Neural cell (in vitro differentiated cells): Measurements from ENCODE around the gene CIC.

ENCODE experiments used
- EP300 ChIP-seq: fragments of 450-650 bp; conservative IDR thresholded peaks from 2 replicates; pipeline ENCODE4 v1.6.1; 2014; ENCODE audit warnings: antibody characterized with exemption, mild to moderate bottlenecking, moderate library complexity; ENCODE audit not compliant: poor library complexity, severe bottlenecking
- TF ChIP-seq, protein P1 (sequence below): fragments of 450-650 bp; IDR thresholded peaks from 2 replicates; pipeline ENCODE4 v1.5.1; 2014; ENCODE audit warnings: antibody characterized with exemption, mild to moderate bottlenecking, moderate library complexity; ENCODE audit not compliant: poor library complexity, severe bottlenecking

DNA sequence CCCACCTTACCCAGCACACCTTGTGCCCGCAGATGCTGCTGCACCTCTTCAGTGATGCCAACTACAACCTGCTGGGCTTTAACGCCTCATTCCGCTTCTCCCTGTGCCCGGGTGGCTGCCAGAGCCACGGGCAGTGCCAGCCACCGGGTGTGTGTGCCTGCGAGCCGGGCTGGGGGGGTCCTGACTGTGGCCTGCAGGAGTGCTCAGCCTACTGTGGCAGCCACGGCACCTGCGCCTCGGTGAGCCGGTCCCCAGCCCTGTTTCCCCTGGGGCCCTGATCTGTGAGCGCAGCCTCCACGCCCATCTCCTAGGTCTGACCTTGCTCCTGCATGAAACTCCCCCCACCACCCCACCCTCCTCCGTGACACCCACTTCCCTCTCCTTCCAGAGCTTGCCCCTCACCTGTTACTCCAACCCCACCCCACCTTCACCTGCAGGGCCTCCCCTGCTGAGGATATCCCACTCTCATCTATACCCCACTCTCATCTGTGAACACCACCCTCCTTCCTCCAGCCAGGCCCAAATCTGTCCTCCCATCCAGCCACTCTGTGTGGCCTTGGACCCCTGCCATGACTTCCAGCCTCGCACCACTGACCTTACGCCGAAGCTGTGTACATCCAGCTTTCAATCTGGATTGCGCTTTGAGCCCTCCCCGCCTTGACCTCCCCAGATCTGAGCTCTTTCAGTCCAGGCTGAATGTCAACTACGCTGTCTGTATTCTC, 65.1 kb downstream of the CIC start:
- TF ChIP-seq EP300: no peak
- TF ChIP-seq, protein P1, sequence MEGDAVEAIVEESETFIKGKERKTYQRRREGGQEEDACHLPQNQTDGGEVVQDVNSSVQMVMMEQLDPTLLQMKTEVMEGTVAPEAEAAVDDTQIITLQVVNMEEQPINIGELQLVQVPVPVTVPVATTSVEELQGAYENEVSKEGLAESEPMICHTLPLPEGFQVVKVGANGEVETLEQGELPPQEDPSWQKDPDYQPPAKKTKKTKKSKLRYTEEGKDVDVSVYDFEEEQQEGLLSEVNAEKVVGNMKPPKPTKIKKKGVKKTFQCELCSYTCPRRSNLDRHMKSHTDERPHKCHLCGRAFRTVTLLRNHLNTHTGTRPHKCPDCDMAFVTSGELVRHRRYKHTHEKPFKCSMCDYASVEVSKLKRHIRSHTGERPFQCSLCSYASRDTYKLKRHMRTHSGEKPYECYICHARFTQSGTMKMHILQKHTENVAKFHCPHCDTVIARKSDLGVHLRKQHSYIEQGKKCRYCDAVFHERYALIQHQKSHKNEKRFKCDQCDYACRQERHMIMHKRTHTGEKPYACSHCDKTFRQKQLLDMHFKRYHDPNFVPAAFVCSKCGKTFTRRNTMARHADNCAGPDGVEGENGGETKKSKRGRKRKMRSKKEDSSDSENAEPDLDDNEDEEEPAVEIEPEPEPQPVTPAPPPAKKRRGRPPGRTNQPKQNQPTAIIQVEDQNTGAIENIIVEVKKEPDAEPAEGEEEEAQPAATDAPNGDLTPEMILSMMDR: no peak
